GM12873 (cell line): ENCODE results near the gene ODAPH.

Experiments used
- TF ChIP-seq, protein P1 (sequence below): IDR thresholded peaks from 2 replicates; pipeline ENCODE4 v1.5.1; 2012; ENCODE audit warnings: low read depth, mild to moderate bottlenecking, moderate library complexity, low read length, control low read depth; ENCODE audit not compliant: insufficient read depth; ENCODE audit errors: missing control alignments

ODAPH gene

GRCh38 chr4:75605928-75606327, 50.1 kb downstream of the ODAPH start:
- TF ChIP-seq, protein P1, sequence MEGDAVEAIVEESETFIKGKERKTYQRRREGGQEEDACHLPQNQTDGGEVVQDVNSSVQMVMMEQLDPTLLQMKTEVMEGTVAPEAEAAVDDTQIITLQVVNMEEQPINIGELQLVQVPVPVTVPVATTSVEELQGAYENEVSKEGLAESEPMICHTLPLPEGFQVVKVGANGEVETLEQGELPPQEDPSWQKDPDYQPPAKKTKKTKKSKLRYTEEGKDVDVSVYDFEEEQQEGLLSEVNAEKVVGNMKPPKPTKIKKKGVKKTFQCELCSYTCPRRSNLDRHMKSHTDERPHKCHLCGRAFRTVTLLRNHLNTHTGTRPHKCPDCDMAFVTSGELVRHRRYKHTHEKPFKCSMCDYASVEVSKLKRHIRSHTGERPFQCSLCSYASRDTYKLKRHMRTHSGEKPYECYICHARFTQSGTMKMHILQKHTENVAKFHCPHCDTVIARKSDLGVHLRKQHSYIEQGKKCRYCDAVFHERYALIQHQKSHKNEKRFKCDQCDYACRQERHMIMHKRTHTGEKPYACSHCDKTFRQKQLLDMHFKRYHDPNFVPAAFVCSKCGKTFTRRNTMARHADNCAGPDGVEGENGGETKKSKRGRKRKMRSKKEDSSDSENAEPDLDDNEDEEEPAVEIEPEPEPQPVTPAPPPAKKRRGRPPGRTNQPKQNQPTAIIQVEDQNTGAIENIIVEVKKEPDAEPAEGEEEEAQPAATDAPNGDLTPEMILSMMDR, result no peak

DNA sequence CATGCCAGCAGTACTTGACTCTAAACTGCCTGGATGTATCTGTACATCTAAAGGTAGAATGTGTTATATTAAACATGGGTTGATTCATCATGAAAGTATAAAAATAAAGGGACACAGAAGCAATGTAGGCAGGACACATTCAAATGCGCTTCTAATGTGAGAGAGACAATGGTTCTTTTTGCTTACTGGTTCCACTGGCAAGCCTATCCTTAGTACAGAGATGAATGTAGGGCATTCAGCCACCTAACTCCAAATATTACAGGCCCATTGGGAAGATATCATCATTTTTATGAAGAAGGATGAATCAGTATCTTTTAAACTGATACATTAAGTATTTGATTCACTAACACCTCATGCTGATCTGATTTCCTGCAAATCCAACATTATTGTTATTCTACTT, 56.4 kb downstream of the ODAPH start:
- TF ChIP-seq, protein P1, result no peak
